IPS DF 6.9 (cell line): Measurements from ENCODE around the gene TJP2.

ENCODE experiments used
- DNase-seq: peaks from one replicate; pipeline ENCODE4 v3.0.0-alpha.2; 2013; ENCODE audit warnings: low read depth, low spot score
- H3K27ac ChIP-seq: one replicate; pipeline ENCODE4 v1.5.1; 2013; ENCODE audit warnings: low read length, control low read depth
- H3K27me3 ChIP-seq: 2 replicates; pipeline ENCODE4 v1.6.1; 2013; ENCODE audit warnings: mild to moderate bottlenecking, low read length; ENCODE audit not compliant: control insufficient read depth, insufficient read depth
- H3K36me3 ChIP-seq: 2 replicates; pipeline ENCODE4 v1.6.1; 2013; ENCODE audit warnings: low read length; ENCODE audit not compliant: control insufficient read depth, insufficient read depth
- H3K4me1 ChIP-seq: 2 replicates; pipeline ENCODE4 v1.6.1; 2013; ENCODE audit warnings: low read length; ENCODE audit not compliant: control insufficient read depth, insufficient read depth
- H3K4me3 ChIP-seq: 2 replicates; pipeline ENCODE4 v1.5.1; 2013; ENCODE audit warnings: mild to moderate bottlenecking, low read length
- H3K9me3 ChIP-seq: 2 replicates; pipeline ENCODE4 v1.6.1; 2013; ENCODE audit warnings: low read length, inconsistent platforms; ENCODE audit not compliant: control insufficient read depth, insufficient read depth
- WGBS: extraction: QIAGEN DNeasy Blood & Tissue Kit; methylation state at CpG from one replicate; pipeline ENCODE4 v1.1.7; 2013; ENCODE audit warnings: mixed read lengths, missing lambda C conversion rate; ENCODE audit not compliant: insufficient read length, insufficient coverage; 5-methylcytosine and 5-hydroxymethylcytosine counted together

TJP2 gene

GRCh38 chr9:69319324-69320025 is 145.4 kb downstream of the TJP2 start:
- Histone ChIP-seq H3K4me3 (no peak overlapping the region), H3K36me3 (no peaks in the 10 kb centered on the region), H3K4me1 (no peaks in the 10 kb centered on the region), H3K9me3 (no peaks in the 10 kb centered on the region; the same call in 1 of the 2 replicates), H3K27ac (no peak overlapping the region), H3K27me3 (no peaks in the 10 kb centered on the region)
- no CpG with 5 or more reads among the region's 6 CpGs for whole genome bisulfite sequencing
- no peak for DNase-seq

- peaks cover 5% of the 10 kb centered on the region; the same call in 1 of the 2 replicates for H3K4me1 ChIP-seq
- WGBS = no CpG with 5 or more reads among the region's 1 CpG
- H3K27me3 ChIP-seq = no peaks in the 10 kb centered on the region
- no peak overlapping the region for H3K4me3 ChIP-seq
- no peak for DNase-seq
- H3K9me3 ChIP-seq = no peaks in the 10 kb centered on the region
- no peak overlapping the region for H3K27ac ChIP-seq
- no peaks in the 10 kb centered on the region for H3K36me3 ChIP-seq
Measured at GRCh38 chr9:69322256-69322655, 148.2 kb downstream of the TJP2 start.

DNA sequence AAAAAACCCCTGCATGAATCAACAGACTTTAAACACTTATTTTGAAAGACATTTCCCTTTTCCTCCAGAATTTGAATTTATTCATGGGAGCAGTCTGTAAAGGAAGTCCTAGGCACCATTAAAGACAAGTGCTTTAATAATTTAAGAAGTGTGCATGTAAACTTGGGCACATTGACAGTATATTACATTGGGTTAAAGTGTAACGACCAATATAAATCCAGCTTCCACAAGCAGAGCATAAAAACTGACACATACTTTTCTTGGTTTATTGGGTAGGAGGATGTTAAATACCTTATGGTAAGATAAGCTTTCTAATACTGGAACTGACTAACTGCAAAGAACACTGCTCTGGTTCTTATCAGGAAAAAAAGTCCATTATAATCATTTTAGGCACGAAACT is 149.8 kb downstream of the TJP2 start:
- WGBS = no CpG with 5 or more reads among the region's 2 CpGs
- DNase-seq = no peak
- H3K27me3 ChIP-seq = no peaks in the 10 kb centered on the region
- H3K4me1 ChIP-seq = peaks cover 5% of the 10 kb centered on the region; the same call in 1 of the 2 replicates
- H3K36me3 ChIP-seq = no peaks in the 10 kb centered on the region
- no peak overlapping the region for H3K27ac ChIP-seq
- H3K9me3 ChIP-seq = no peaks in the 10 kb centered on the region
- no peak overlapping the region for H3K4me3 ChIP-seq
